ENCODE results near the gene VPS13C. TPM values are rescaled to one million over a fixed set of nuclear protein-coding genes. Genes with fewer than 3 reads are reported as not detected.

The VPS13C gene
- total RNA-seq, 6 experiments from 2014 or later = 21.0 to 29.8 (median 22.6) TPM

DNA sequence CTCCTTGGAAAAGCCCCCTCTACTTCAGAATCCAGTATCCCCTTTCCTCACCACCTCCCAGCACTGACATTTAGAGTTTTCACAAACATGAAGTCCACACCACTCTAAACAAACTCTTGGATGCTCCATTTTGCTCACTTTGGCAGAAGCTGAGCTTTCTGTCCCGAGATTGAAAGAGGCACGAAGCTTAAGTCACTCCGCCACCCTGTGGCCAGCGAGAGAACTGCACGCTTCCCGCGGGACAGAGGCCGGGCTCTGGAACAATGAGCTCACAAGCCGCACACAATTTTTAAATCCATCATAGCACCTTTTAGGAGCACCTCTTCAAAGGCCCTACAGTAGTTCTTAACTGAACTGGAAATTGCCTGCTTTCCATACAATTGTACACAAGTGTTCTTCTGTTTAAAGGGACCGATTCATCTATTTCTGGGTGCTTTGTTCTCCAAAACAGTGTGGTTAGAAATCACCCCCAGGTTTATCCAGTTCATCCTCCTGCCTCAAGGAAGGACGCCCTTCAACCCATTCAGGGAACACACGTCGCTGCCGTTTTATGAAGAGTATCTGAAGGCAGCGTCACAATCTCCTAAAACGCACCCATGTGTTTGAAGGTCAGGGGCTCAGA, 226.1 kb downstream of the VPS13C start:
- Mint-ChIP-seq H3K4me3 (no peak overlapping the region), H3K27ac (no peak overlapping the region), H3K36me3 (ENCODE audit: low read depth) (no peaks in the 10 kb centered on the region), H3K27me3 (ENCODE audit: insufficient read depth) (peaks cover 7% of the 10 kb centered on the region), H3K9me3 (no peaks in the 10 kb centered on the region), H3K4me1 (ENCODE audit: low read depth) (peaks cover 8% of the 10 kb centered on the region)
- TF ChIP-seq, protein P1, sequence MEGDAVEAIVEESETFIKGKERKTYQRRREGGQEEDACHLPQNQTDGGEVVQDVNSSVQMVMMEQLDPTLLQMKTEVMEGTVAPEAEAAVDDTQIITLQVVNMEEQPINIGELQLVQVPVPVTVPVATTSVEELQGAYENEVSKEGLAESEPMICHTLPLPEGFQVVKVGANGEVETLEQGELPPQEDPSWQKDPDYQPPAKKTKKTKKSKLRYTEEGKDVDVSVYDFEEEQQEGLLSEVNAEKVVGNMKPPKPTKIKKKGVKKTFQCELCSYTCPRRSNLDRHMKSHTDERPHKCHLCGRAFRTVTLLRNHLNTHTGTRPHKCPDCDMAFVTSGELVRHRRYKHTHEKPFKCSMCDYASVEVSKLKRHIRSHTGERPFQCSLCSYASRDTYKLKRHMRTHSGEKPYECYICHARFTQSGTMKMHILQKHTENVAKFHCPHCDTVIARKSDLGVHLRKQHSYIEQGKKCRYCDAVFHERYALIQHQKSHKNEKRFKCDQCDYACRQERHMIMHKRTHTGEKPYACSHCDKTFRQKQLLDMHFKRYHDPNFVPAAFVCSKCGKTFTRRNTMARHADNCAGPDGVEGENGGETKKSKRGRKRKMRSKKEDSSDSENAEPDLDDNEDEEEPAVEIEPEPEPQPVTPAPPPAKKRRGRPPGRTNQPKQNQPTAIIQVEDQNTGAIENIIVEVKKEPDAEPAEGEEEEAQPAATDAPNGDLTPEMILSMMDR (IDR thresholded peaks at IDR 0.05) = peak; percentile 99
- peak; percentile 72 for DNase-seq

DNA sequence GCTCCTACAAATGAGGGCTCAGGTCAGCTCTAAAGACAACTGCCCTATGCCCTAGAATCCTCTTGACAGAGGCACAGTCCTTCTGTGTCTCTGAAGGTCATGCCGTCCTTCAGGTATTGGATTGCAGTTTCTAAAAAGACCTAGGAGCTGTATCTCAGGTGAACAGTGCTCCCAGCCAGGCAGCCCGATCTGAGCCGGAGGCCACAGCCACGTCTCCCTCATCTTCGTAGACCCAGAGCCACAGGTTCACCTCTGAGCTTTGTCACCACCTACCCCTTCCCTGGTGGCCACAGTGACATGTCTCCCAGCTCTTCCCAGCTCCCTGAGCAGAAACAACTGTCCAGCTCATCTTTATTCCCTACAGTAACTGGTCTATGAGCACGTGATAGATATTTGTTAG, 228.0 kb downstream of the VPS13C start:
- Mint-ChIP-seq H3K27me3 (ENCODE audit: insufficient read depth) (peaks cover 7% of the 10 kb centered on the region), H3K36me3 (ENCODE audit: low read depth) (no peaks in the 10 kb centered on the region), H3K4me1 (ENCODE audit: low read depth) (peaks cover 8% of the 10 kb centered on the region; the same call in 1 of the 2 replicates), H3K9me3 (no peaks in the 10 kb centered on the region), H3K4me3 (no peak overlapping the region), H3K27ac (no peak overlapping the region)
- TF ChIP-seq, protein P1 (IDR thresholded peaks at IDR 0.05) = no peak
- no peak for DNase-seq

DNA sequence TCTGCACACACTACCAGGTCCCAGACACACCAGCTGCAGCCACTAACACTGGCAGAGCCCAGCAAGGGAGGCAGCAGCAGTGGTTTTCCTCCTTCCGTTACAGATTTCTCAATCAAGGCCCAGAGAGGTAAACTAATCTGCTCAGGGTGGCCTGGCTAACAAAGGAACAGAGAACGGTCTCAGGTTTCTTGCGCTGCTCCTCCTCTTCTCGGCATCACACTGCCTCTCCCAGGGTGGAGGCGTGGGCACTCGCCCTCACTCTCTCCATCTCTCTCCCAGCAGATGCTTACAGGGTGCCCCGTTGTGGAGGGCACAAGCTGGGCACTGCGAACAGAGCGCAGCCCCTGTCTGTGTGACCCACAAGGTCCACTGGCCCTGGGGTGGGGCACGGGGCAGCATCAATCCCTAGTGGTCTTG, 228.7 kb downstream of the VPS13C start:
- no peaks in the 10 kb centered on the region for H3K36me3 Mint-ChIP-seq (ENCODE audit: low read depth)
- DNase-seq = no peak
- H3K27me3 Mint-ChIP-seq (ENCODE audit: insufficient read depth) = peaks cover 7% of the 10 kb centered on the region
- no peak overlapping the region for H3K4me3 Mint-ChIP-seq
- H3K4me1 Mint-ChIP-seq (ENCODE audit: low read depth) = peaks cover 8% of the 10 kb centered on the region; the same call in 1 of the 2 replicates
- no peak overlapping the region for H3K27ac Mint-ChIP-seq
- TF ChIP-seq, protein P1 (IDR thresholded peaks at IDR 0.05) = no peak
- no peaks in the 10 kb centered on the region for H3K9me3 Mint-ChIP-seq

DNA sequence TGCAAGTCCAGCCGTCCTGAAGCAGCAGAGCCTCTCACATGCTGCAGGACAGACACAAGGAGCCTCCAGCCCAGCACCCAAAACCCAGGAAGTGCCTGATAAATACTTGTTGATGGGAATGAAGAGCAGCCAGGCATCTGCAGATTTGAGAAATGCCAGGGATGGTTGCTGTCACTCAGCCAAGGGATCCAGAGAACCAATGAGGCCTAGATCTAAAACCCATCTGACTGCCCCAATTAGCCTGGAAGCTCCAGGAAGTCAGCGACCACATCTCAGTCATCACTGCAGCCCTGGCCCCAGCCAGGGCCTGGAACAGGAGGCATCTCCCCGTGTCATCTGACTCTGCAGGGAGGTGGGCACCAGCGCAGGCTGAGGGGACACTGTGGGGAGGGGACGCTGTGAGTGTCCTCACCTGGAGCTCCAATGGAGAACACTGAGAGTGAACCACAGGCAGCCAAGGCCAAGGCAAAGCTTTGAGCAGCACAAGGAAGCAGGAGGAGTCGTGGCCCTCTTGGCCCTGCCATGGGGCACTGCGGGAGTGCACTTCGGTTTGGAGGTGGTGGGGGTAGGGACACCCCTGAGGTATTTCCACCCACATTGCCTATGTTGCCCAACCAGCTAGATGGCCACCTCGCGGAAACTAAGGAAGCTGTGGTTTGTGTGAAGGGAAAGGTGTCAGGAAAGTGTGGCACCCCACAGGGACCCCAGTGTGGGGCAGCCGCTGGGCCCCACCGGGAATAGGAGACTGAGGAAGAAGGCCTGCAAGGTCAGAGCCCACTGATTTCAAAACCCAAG, 229.5 kb downstream of the VPS13C start:
- Mint-ChIP-seq H3K4me3 (no peak overlapping the region), H3K36me3 (ENCODE audit: low read depth) (no peaks in the 10 kb centered on the region), H3K4me1 (ENCODE audit: low read depth) (peaks cover 4% of the 10 kb centered on the region; the same call in 1 of the 2 replicates), H3K27me3 (ENCODE audit: insufficient read depth) (peaks cover 7% of the 10 kb centered on the region), H3K27ac (no peak overlapping the region), H3K9me3 (no peaks in the 10 kb centered on the region)
- TF ChIP-seq, protein P1 (IDR thresholded peaks at IDR 0.05) = no peak
- DNase-seq = no peak

DNA sequence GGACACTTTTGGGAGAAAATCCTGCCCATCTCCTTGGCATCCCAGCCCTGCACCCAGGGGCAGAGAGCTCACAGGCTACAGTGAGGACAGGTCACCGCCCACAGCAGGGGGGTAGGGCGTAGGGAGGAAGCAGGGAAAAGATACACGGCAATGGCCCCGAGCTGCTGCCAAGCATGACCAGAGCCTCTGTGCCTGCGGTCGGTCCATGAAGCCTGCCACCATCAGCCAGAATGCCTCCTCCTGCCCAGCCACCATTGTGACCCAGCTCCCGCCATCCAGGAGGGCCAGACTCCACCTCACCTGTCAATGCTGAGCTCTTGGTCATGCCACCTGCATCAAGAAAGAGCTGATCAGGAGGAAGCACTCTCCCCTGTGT, 230.7 kb downstream of the VPS13C start:
- DNase-seq = no peak
- Mint-ChIP-seq H3K27ac (no peak overlapping the region), H3K27me3 (ENCODE audit: insufficient read depth) (peaks cover 7% of the 10 kb centered on the region), H3K4me3 (no peak overlapping the region), H3K36me3 (ENCODE audit: low read depth) (no peaks in the 10 kb centered on the region), H3K9me3 (no peaks in the 10 kb centered on the region), H3K4me1 (ENCODE audit: low read depth) (no peaks in the 10 kb centered on the region)
- TF ChIP-seq, protein P1 (IDR thresholded peaks at IDR 0.05) = no peak
